HG03378 (cell line): ENCODE data around the gene TRIP13.

Source experiments
- ATAC-seq: cut with Tn5 transposase; IDR thresholded peaks from one replicate; pipeline ENCODE4 v1.9.1; 2021; ENCODE audit warnings: mild to moderate bottlenecking, moderate library complexity; ENCODE audit not compliant: unreplicated experiment

TRIP13 gene

DNA sequence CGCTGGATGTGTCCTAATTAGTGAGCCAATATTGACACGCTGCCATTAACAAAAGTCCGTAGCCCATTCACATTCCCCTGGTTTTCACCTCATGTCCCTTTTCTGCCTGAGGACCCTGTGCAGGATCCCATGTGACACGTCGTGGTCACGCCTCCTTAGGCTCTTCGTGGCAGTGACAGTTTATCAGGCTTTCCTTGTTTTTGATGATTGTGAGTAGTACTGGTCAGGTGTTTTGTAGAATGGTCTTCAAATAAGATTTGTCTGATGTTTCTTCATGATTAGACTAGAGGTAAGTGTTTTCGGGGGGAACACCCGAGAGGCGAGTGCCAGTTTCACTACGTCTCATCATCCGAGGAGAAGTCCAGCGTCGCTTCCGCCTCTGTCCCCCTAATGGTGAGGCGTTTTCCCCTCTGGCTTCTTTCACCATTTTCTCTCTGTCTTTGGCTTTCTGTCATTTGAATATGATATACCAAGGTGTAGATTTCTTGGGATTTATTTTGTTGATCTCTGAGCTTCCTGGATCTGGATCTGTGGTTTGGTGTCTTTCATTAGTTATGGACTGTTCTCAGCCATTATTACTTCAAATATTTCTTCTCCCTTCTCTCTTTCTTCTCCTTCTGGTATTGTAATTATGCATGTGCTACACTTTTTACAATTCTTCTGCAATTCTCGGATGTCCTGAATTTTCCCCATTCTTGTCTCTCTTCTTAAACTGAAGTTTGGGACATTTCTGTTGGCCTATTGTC is 57.3 kb downstream of the TRIP13 start:
- ATAC-seq, result no peak

DNA sequence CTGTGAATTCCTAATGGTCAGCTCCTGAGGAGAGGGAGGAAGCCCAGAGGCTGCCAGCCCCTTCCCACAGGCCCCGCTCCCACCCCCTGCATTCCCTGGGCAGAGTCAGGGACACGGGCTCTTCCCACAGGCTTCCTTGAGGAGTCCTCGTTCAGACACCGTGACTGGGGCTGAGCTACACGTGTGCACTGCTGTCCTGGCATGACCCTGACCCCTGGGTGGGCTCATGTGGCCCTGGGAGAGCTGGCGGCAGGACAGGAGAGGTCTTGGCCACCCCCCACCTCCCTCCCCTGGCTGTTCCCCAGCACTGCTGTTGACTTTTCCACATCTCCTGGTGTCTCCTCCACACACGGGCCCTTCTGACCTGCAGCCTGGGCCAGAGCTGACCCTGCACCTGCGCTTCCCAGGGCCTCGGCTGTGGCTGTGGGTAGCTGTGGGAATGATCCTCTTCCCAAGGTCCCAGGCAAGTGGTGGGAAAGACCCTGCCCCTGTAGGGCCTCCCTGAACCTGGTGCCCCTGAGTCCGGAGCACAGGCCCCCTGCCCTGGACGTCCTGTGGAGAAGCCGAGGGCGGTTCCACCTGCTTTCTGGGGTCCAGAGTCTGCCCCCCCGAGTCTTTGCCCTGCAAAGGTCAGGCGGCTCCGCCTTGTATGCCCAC is 59.4 kb downstream of the TRIP13 start:
- ATAC-seq, result no peak

DNA sequence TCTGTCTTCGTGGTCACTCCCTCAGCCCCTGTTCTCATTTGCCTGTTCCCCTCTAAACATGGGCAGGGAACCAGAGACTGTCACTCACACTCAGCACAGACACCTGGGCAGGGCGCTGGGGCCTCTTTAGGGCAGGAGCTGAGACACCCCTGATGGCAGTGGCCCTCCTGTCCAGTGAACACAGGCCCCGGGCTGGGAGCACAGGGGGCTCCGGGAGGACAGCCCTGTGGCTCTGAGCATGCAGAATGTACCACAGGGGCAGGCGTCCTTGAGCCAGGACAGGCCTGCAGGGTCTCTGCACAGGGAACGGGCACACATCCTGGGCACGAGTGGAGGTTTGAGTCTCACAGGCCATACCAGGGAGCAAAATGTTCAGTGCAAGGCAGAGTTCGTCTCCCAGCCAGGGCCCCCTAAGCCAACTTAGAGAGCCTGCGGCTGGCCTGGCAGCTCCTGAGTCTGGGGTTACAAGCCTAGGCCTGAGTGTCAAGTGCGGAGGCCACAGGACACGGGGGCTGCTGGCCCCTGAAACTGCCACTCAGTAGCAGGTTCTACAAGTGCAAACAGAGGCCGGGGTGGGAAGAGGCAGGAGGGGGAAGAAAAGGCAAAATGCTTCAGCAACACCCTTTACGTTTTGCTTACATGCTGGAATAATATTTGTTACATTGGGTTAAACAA is 60.0 kb downstream of the TRIP13 start:
- no peak for ATAC-seq

DNA sequence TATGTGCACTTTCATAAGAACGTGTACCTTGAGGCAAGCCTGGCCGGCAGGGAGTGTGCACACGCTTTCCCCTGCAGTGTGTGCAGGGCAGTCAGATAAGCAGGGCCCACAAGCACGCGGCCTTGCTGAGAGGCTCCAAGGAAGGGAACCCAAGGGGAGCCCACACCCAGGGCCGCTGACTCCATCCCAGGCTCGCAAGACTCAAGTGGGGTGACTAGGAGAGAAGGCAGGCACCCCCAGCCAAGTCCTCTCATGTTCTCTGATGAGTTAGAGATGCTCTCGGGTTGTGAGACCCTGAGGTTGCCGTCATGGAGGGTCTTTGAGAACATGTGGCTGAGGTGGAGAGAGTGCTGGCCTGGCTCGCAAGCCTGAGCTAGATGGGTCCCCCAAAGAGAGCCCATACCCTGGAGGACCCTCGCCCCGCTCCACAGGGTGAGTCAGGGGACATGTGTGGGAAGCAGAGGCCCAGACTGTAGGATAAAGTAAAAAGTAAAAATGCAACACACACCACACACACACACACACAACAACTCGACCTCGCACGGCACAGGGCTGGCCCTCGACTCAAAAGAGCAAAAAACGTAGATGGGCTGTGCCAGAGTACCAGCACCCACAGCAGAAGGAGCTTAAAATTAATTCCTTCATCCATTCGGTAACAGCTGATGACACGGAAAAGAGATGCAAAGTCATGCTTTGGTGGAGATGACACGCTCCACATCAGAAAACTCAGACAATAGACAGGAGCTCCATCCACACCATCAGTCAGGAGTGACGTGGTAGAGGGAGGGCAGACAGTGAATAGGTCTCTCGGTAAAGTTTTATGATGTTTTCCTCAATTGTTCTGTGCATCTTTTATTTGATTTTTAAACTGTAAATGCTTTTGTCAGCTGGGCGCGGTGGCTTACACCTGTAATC is 61.1 kb downstream of the TRIP13 start:
- ATAC-seq, result no peak

DNA sequence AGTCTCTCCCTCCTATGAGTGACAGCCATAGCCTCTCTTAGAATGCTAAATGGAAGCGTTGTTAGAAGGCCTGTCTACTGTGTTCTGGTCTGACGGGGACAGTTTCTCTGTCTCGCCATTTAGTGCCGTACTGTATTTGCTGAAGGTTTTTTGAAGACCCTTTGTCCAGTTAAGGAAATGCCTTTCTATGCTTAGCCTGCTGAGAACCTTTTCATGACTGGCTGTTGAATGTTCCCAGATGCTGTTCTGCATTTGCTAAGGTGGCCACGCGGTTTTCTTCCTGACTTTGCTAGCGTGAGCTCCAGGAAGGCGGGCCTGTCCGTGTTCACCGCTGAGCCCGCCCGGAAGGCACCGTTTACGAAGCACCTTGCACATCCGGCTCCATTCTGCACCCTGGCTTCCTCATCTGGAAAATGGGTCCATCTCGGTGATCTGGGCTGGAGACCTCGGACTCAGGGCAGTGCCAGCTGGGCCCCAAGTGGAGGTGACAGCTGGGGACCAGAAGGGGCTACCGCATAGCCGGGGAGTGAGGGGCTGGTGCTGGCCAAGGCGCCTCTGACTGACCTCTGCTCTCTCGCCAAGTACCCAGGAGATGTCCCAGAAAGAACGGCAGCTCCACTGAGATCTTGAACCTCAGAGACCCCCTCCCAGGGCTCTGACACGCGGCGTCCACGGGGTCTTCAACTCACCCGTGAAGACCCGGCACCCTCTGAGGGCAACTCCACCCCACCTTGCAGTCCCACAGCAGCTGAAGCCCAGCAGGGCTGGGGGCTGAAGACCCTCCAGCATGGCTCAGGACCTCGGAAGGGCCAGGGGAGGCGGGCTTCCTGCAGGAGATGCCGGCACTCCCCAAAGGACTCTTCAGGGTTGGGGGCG is 63.4 kb downstream of the TRIP13 start:
- no peak for ATAC-seq

DNA sequence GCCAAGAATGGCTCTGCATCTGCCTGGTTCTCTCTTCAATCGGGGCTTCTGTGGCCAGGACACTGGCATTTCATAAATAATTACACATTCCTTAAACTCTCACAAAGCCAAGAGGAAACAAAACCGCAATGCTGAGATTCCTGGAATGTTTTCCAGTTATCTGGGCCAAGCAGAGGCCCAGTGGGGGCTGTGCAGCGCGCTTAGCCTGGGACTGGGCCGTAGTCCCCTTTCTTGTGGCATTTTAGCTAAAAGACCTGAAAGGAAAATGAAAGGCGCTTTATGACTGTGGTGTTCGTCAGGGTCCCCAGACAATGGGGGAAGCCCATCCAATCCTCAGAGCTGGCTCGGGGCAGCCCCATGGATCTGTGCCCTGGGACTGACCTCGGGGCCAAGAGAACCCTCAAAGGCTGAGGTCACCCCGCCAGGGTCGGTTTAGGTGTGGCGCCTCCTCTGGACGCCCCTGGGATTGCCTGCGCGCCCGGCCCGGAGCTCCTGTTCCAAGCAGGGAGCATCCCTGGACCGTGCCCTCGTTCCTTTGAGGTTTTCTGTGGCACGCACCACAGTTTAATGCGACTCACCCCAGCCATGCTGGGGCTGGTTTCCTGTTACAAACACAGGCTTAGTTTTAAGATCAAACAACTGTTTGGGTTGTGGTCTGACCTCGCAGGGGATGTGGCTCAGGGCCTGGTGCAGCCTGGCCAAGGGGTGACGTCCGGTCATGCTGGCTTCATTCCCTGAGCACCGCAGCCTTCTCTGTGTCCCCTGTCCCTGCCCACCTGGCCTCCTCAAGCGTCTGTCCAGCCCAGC is 64.5 kb downstream of the TRIP13 start:
- peak; percentile 73 for ATAC-seq

DNA sequence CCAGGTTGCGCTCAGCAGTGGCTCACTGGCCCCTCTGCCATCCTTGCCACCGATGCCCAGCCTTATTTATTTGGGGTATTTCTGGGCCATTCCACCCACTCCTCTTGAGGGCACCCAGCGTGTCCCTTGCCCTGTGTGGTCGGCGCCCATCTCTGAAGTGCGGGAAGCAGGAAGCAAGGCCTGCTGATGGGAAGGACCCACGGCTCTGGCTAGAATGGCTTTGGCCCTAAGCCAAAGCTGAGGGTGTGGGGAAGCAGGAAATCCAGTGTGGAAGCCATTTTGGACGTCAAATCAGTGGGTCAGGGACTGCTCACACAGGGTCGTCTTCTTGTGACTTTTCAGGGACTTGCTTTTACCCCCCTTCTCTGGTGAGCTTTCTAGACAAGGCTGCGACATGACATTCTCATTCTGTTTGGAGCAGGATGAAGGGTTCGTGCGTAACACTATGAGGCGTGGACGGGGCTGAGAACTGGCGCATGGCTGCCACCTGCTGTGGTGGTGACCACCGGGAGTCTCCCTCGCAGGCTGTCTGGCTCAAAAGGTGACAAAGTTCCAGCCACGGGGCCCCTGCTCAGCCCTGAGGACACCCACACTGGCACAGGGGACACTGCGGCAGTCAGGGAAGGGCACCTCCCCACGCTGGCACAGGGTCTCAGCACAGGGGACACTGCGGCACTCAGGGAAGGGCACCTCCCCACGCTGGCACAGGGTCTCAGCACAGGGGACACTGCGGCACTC is 65.2 kb downstream of the TRIP13 start:
- no peak for ATAC-seq

DNA sequence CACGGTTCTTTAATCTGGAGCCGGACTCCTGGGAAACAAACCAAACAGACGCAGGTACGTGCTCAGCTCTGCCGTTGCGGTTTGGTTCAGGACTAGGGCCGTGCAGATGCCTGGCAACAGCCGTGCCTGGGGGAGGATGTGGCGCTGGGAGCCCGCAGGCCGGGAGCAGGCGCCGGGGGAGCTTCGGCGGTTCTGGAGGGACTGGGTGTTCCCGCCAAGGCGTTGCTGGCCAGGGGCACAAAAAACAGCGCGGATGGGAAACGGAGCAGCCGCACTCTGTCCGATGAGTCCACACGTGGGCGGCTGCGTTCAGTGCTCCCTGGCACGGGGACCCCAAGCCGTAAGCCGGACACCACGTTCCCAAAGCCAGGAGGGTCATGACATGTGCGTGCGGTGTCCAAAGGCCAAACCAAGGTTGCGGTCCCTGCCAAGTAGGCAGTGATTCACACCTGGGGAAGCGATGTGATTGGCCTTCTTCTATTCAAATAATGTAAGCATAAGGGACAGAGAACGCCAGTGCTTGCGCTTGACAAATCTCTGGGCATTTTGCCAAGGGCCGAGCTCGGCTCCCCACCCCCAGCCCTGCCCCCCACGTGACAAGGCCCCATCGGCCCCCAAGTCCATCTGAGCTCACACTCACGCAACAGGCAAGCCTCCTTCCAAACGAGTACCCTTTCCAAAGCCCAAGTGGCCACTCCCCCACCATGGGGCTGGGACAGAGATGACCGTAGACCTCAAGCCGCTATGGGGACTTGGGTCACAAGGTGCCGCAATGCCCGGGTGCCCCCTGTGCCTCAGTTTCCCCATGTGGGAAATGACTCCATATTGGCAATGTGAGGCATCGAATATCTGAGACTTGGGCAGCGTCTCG is 66.3 kb downstream of the TRIP13 start:
- no peak for ATAC-seq

DNA sequence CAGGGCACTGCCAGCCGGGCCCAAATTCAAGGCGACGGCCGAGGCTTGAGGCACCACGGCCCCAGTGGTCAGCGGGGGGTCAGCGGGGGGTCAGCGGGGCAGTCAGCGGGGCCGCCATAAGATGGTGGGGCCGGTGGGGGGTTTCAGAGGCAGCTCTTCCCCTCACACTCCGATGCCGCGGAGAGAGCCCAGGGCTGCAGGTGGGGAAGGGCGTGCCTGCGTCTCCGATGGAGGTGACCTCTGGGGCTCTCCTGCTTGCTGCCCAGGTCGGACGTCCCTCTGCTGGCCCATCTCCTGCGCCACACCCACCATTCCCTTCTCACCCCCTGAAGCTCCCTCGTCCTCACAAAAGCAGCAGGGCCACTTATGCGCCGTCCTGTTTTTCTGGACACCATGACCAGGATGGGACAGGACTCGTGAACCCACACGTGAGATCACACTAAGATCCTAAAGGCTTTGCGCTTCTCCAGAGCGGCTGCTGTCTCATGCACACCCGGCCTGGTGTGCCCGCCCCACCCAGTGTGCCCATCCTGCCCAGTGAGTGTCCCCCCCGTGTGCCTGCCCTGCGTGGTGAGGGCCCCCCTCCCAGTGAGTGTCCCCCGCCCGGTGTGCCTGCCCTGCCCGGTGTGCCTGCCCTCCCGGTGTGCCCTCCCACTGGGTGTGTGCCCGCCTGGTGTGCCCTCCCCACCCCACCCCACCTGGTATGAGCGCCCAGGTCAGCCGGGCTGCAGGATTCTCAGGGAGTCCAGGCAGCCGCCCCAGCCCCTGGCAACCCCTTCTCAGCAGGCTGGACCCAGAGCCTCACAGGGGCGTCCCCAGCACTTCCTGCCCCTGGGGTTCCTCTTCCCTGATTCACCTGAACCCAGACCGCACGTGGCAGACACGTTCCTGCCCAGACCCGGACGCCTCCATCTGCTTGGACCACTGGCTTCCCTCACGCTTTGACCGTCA is 67.2 kb downstream of the TRIP13 start:
- ATAC-seq, result no peak

DNA sequence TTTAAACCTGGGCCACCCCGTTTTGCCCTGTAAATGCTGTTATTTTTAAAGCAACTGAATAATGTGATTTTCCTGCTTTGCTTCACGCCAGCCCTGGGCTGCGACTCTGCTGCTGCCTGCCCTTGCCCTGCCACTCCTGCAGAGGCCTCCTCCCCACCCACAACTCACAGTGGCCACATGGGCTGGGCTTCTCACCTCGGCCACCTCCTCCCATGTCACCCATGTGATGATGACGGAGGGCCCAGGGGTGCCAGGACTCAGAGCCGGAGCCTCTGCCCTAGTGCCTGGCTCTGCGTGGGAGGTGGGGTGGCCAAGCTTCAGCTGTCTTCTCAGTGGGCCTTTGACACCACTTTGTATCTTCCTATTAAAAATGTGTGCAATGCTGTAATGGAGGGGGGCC is 67.9 kb downstream of the TRIP13 start:
- ATAC-seq, result no peak

DNA sequence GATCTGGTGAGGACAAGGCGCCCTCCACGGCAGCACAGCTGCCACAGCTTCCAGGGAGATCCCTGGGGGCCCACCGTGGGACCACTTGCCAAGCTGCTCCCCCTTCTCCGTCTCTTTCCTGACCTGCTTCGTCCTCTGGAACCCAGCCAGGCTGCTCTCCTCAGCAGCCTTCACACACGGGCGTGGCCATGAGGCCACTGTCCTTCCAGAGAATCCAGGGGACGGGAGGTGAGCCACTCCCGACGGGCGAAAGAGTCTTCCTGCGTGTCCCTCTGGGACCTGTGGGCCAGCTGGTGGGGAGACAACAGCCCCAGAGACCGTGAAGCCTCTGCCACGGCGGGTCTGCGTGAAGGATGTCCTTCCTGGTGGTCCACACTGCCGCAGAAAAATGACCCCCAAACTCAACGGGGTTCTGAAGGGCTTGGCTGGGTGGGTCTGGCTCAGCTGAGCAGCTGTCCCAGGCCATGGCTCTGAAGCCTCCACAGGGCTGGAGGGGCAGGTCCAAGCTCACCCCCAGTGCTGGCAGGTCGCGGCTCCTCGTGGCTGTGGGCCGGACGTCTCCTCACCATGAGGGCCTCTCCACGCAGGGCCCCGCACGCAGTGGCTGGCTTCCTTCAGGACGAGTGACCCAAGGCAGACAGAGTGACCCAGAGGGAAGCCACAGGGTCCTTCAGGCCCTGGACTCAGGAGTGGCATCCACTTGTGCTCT is 68.5 kb downstream of the TRIP13 start:
- ATAC-seq, result no peak

DNA sequence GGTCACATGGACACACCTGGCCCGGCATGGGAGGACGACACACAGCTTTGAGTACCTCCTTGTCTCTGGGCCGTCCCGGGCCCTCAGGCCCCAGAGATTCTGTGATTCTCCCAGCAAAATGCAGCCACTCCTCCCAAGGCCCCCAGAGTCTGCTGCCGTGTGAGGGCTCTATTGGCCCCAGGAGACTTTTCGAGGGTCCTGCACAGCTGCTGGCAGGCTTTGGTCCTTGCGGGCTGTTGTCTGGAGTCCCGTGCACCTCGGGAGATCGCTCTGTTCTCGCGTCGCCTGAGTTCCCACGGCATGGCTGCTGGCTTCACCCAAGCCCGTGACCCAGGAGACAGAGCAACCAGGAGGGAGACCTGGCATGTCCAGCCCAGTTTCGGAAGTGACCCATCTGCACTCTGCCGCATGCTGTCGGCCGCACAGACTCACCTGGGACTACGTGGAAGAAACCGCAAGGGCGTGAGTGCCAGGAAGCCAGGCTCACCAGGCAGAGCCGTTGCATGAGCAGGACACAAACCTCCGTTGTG is 69.1 kb downstream of the TRIP13 start:
- no peak for ATAC-seq

DNA sequence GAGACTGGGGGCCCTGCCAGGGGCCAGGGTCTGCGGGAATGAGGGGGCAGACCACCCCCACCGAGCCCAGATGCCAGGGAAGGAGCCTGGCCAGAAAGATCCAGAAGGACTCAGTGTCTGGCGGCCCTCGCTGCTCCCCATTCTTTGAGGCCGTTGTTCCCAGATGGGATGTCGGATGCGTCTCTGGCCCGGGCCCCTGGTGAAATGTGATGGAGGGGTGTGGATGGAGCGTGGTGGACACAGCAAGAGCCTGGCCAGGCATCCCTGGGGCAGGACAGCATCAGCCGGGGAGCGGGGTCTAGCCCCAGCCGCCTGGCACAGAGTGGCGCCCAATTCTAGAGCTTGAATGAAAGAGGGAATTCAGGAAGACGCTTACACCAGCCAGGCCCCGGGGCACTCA is 69.7 kb downstream of the TRIP13 start:
- ATAC-seq, result no peak

DNA sequence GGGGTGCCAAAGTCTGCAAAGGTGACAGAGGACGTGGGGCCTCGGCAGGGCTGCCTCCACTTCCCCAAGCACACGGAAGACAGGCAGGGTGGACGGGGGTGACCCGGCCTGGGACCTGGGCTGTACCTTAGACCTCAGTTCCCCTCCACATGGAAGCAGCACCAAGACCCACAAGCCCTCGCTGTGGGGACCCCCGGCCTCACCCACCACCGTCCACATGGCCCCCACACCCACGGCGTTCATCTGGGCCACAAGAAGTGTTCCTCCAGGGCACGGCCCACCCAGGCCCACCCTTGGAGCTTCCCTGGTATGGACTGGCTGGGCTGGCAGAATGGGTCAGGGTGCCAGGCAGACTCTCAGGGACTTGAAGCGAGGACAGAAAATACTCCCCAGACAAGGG is 70.1 kb downstream of the TRIP13 start:
- ATAC-seq, result no peak

DNA sequence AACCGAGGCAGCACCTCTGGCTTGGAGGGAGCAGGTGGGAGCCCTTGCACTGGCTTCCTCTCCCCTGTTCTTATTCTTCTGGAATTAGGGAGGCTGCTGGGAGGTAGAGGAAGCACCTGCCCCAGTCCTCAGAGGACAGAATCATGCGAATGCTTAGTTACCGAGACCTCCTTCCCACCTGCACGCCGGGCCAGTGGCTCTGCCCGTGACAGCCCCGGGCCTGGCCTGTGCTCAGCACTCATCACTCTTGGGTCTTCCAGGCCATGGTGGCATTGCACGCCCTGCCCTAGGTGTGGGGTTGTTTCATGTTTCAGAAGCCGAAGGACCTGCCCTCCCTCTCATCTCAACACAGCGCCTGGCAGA is 70.6 kb downstream of the TRIP13 start:
- ATAC-seq, result no peak
